Body of pancreas (tissue), 4 donors: ENCODE measurements around the gene SUN2.

Source experiments
- CTCF ChIP-seq, 7 experiments: fragments of 450-650 bp in 4 of 7; fragments of 200-600 bp in 3 of 7; sonication (generic) in 3 of 7; IDR thresholded peaks; one replicate each; pipeline ENCODE4 v1.5.1; 2016 to 2019; ENCODE audit warnings: antibody characterized with exemption in 7 of 7
- POLR2A ChIP-seq, 3 donors: fragments of 450-650 bp; IDR thresholded peaks; one replicate each; pipeline ENCODE4 v1.6.1; 2016; ENCODE audit warnings: antibody characterized with exemption in 3 of 3, mild to moderate bottlenecking in 2 of 3

- TF ChIP-seq CTCF (IDR thresholded peaks at IDR 0.05) = no peak
- TF ChIP-seq POLR2A (IDR thresholded peaks at IDR 0.05) = no peak
Measured at GRCh38 chr22:38712486-38713207, 43.2 kb downstream of the SUN2 start.
